Lung (tissue), 12 donors: ENCODE results near the gene TMEM178B. TPM values are rescaled to one million over a fixed set of nuclear protein-coding genes. Genes with fewer than 3 reads are reported as not detected.

Experiments
- ATAC-seq: fragments of 200-7000 bp; cut with Tn5 transposase; one replicate; pipeline ENCODE4 v1.9.1; 2020; ENCODE audit warnings: moderate number of reproducible peaks; ENCODE audit not compliant: insufficient read depth, low FRiP score
- DNase-seq, 3 donors: peaks; one replicate each; pipeline ENCODE4 v3.0.0-alpha.2; 2013 to 2017
- H3K27ac ChIP-seq, 2 donors: one replicate each; pipeline ENCODE4 v1.5.1; 2013; ENCODE audit warnings: mild to moderate bottlenecking in 2 of 2, moderate library complexity in 2 of 2, control low read depth in 1 of 2, inconsistent platforms in 1 of 2, low read depth in 1 of 2, low read length in 1 of 2
- H3K27me3 ChIP-seq, 3 donors: one replicate each; pipeline ENCODE4 v1.5.1; 2013; ENCODE audit warnings: low read length in 2 of 3; ENCODE audit not compliant: control insufficient read depth in 3 of 3, insufficient read depth in 3 of 3
- H3K36me3 ChIP-seq, 4 donors: one replicate each; pipeline ENCODE4 v1.5.1; 2013; ENCODE audit warnings: low read length in 4 of 4, mild to moderate bottlenecking in 1 of 4, moderate library complexity in 1 of 4; ENCODE audit not compliant: control insufficient read depth in 4 of 4, insufficient read depth in 4 of 4
- H3K4me1 ChIP-seq, 5 donors: one replicate each; pipeline ENCODE4 v1.5.1; 2013; ENCODE audit warnings: low read length in 5 of 5, mild to moderate bottlenecking in 2 of 5, moderate library complexity in 1 of 5; ENCODE audit not compliant: control insufficient read depth in 5 of 5, insufficient read depth in 5 of 5
- H3K4me3 ChIP-seq: one replicate; pipeline ENCODE4 v1.5.1; 2013; ENCODE audit warnings: mild to moderate bottlenecking, control low read depth, moderate library complexity
- H3K9ac ChIP-seq, 2 donors: one replicate each; pipeline ENCODE4 v1.5.1; 2013; ENCODE audit warnings: low read length in 2 of 2, control low read depth in 1 of 2; ENCODE audit not compliant: insufficient read depth in 1 of 2
- H3K9me3 ChIP-seq, 4 donors: one replicate each; pipeline ENCODE4 v1.5.1; 2013; ENCODE audit warnings: low read length in 3 of 4, mild to moderate bottlenecking in 1 of 4, moderate library complexity in 1 of 4; ENCODE audit not compliant: control insufficient read depth in 4 of 4, insufficient read depth in 3 of 4
- WGBS, 2 donors: extraction: QIAGEN DNeasy Blood & Tissue Kit; methylation state at CpG; one replicate each; pipeline ENCODE4 v1.1.7; 2013; 5-methylcytosine and 5-hydroxymethylcytosine counted together
- polyA plus RNA-seq, 2 donors: library from polyadenylated mRNA; stranded (reverse); fragments of 200-250 nt; gene quantifications; one replicate each; pipeline ENCODE4 v1.2.1, GENCODE V29; 2013
- total RNA-seq, 2 donors: library from RNA; depleted of rRNA in 1 of 2; stranded (reverse); fragments of >200 nt in 1 of 2; gene quantifications; one replicate each; pipeline ENCODE4 v1.2.1, GENCODE V29; 2014 to 2021
- TF ChIP-seq, protein P1 (sequence below): IDR thresholded peaks from 2 replicates; pipeline ENCODE4 v1.5.1; 2012; ENCODE audit warnings: mild to moderate bottlenecking; ENCODE audit errors: control extremely low read depth, extremely low read depth
- donor health status: control.
- donor health status: control.
- donor health status: Bipolar disorder and iron deficiency.
- donor health status: healthy.
- donor health status: DM: yes; HTN: yes; CAD: no.

TMEM178B gene
- total and polyA plus RNA-seq, 4 donors: 0.04 to 2.4 (median 0.48) TPM

- TF ChIP-seq, protein P1, sequence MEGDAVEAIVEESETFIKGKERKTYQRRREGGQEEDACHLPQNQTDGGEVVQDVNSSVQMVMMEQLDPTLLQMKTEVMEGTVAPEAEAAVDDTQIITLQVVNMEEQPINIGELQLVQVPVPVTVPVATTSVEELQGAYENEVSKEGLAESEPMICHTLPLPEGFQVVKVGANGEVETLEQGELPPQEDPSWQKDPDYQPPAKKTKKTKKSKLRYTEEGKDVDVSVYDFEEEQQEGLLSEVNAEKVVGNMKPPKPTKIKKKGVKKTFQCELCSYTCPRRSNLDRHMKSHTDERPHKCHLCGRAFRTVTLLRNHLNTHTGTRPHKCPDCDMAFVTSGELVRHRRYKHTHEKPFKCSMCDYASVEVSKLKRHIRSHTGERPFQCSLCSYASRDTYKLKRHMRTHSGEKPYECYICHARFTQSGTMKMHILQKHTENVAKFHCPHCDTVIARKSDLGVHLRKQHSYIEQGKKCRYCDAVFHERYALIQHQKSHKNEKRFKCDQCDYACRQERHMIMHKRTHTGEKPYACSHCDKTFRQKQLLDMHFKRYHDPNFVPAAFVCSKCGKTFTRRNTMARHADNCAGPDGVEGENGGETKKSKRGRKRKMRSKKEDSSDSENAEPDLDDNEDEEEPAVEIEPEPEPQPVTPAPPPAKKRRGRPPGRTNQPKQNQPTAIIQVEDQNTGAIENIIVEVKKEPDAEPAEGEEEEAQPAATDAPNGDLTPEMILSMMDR: no peak
- ATAC-seq (no peak), DNase-seq (no peak)
- Histone ChIP-seq H3K4me3 (no peak overlapping the region), H3K9me3 (peaks cover 0 to 4% (median 0%) of the 10 kb centered on the region in 4 donors), H3K36me3 (no peaks in the 10 kb centered on the region), H3K4me1 (no peaks in the 10 kb centered on the region), H3K27ac (no peak overlapping the region), H3K27me3 (peaks cover 0 to 3% (median 0%) of the 10 kb centered on the region in 3 donors), H3K9ac (no peak overlapping the region)
- 88 to 91% methylated on average over 4 of the region's 4 CpGs for WGBS, 2 donors
Measured at GRCh38 chr7:141271451-141271850, 197.6 kb downstream of the TMEM178B start.

GRCh38 chr7:141272417-141272816 is 198.6 kb downstream of the TMEM178B start:
- Histone ChIP-seq H3K4me1 (no peaks in the 10 kb centered on the region), H3K27ac (no peak overlapping the region), H3K27me3 (peaks cover 0 to 3% (median 0%) of the 10 kb centered on the region in 3 donors), H3K36me3 (no peaks in the 10 kb centered on the region), H3K9ac (no peak overlapping the region), H3K4me3 (no peak overlapping the region), H3K9me3 (peaks cover 0 to 2% (median 0%) of the 10 kb centered on the region in 4 donors)
- TF ChIP-seq, protein P1: no peak
- ATAC-seq (no peak), DNase-seq (no peak)
- whole genome bisulfite sequencing, 2 donors: 68 to 71% methylated on average over 2 of the region's 2 CpGs

DNA sequence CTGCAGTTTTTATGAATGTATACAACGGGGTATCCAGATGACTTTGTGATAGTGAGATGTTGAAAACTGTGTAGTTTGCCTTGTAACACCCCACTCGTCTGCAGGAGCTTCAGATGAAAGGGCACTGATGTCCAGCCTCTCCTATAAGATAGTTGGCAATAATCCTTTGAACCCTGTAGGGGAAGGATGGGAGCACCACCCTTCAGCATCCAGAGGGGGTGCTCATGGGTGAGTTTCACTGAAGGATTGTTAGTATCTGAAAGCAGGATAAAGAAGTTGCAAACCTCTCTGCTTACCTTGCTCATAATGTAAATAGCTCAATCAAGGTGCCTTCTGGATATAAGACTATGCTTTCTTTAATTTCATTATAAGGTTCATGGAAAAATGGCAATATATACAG is 201.5 kb downstream of the TMEM178B start:
- Histone ChIP-seq H3K9ac (no peak overlapping the region), H3K27me3 (peaks cover 0 to 3% (median 0%) of the 10 kb centered on the region in 3 donors), H3K9me3 (no peaks in the 10 kb centered on the region), H3K36me3 (no peaks in the 10 kb centered on the region), H3K4me1 (no peaks in the 10 kb centered on the region), H3K4me3 (no peak overlapping the region), H3K27ac (no peak overlapping the region)
- 50 to 90% methylated on average over 2 of the region's 2 CpGs for WGBS, 2 donors
- DNase-seq: no peak
- TF ChIP-seq, protein P1: no peak
- no peak for ATAC-seq

DNA sequence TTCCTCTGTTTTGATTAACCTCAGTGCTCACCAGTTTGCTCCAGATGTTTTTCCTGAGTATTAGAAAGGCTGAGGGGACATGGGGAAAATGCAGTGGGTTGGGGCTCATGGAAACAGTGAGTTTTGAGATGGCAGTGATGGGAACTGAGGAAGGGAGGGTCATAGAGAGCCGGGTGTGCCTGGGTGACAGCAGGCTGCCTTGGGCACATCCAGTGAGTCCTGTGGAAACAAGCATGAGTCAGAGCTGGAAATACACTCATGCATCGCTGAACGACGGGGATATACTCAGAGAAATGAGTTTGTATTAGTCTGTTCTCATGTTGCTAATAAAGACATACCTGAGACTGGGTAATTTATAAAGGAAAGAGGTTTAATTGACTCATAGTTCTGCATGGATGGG is 202.2 kb downstream of the TMEM178B start:
- Histone ChIP-seq H3K4me3 (no peak overlapping the region), H3K36me3 (no peaks in the 10 kb centered on the region), H3K4me1 (no peaks in the 10 kb centered on the region), H3K9ac (no peak overlapping the region), H3K9me3 (no peaks in the 10 kb centered on the region), H3K27ac (no peak overlapping the region), H3K27me3 (peaks cover 0 to 3% (median 0%) of the 10 kb centered on the region in 3 donors)
- TF ChIP-seq, protein P1: no peak
- DNase-seq (no peak), ATAC-seq (no peak)
- 86 to 92% methylated on average over 4 of the region's 4 CpGs for WGBS, 2 donors
